Measurements from ENCODE around the gene ERCC2. TPM values are rescaled to one million over a fixed set of nuclear protein-coding genes. Genes with fewer than 3 reads are reported as not detected.

ERCC2 gene
- total and polyA plus RNA-seq, 4 donors = 3.3 to 8.7 (median 8.2) TPM

DNA sequence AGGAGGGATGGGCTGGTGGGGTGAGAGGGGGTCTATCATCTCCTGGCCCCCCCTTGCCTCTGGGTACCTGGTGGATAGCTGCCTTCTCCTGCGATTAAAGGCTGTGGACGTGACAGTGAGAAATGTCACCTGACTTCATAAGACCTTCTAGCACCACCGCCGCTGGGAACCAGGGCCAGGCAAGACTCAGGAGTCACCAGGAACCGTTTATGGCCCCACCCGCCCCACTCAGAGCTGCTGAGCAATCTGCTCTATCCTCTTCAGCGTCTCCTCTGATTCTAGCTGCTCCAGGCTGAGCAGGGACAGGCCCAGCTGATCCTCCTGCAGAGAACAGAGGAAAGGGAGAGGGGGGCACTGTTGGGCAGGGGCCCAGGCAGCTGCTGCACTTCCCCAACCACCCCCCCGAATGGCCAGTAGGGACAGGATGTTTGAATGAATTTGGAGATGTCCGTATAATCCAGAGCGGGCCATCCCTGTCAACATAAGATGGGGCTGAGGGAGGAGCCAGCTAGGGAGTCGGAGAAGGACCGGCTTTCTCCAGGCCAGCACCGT is 18.9 kb downstream of the ERCC2 start (continued):
- TF ChIP-seq CTCF (IDR thresholded peaks at IDR 0.05; ENCODE audit: low read depth, low read length, missing input control) = no peak
- no peak for TF ChIP-seq JUND (IDR thresholded peaks at IDR 0.05)

GRCh38 chr19:45350477-45351058 is 19.8 kb downstream of the ERCC2 start:
- H3K9me3 ChIP-seq (ENCODE audit: control insufficient read depth in 4 of 4, low read length in 3 of 4) = no peaks in the 10 kb centered on the region
- H3K36me3 ChIP-seq (ENCODE audit: control insufficient read depth in 4 of 4, insufficient read depth in 3 of 4, low read depth in 1 of 4, low read length in 3 of 4) = peaks cover 0 to 35% (median 5%) of the 10 kb centered on the region in 4 donors
- no peak for DNase-seq (ENCODE audit: low spot score)
- WGBS = 93% methylated on average over 17 of the region's 17 CpGs
- no peaks in the 10 kb centered on the region for H3K4me1 ChIP-seq (ENCODE audit: control insufficient read depth in 4 of 4, insufficient read depth in 4 of 4, low read length in 3 of 4)
- no peak for TF ChIP-seq NR2F2 (IDR thresholded peaks at IDR 0.05)
- TF ChIP-seq, protein P1, sequence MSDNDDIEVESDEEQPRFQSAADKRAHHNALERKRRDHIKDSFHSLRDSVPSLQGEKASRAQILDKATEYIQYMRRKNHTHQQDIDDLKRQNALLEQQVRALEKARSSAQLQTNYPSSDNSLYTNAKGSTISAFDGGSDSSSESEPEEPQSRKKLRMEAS (IDR thresholded peaks at IDR 0.05) = no peak
- no peak for TF ChIP-seq EGR1 (IDR thresholded peaks at IDR 0.05; ENCODE audit: low read depth in 2 of 2)
- TF ChIP-seq YY1 (IDR thresholded peaks at IDR 0.05) = no peak
- no peak for TF ChIP-seq ZBTB33 (IDR thresholded peaks at IDR 0.05)
- TF ChIP-seq RXRA (IDR thresholded peaks at IDR 0.05) = no peak
- TF ChIP-seq, protein P2, sequence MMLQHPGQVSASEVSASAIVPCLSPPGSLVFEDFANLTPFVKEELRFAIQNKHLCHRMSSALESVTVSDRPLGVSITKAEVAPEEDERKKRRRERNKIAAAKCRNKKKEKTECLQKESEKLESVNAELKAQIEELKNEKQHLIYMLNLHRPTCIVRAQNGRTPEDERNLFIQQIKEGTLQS (IDR thresholded peaks at IDR 0.05) = no peak
- no peak for TF ChIP-seq TAF1 (conservative IDR thresholded peaks at IDR 0.05)
- no peak for TF ChIP-seq RAD21 (IDR thresholded peaks at IDR 0.05)
- TF ChIP-seq SP1 (IDR thresholded peaks at IDR 0.05) = no peak
- no peak for TF ChIP-seq HNF4A (conservative IDR thresholded peaks at IDR 0.05)
- TF ChIP-seq HNF4G (IDR thresholded peaks at IDR 0.05) = no peak
- no peak for TF ChIP-seq GABPA (IDR thresholded peaks at IDR 0.05 in 1 of 2, conservative IDR thresholded peaks at IDR 0.05 in 1 of 2)
- no peak for TF ChIP-seq CTCF (IDR thresholded peaks at IDR 0.05; ENCODE audit: low read depth, low read length, missing input control)
- no peak for TF ChIP-seq FOXA1 (IDR thresholded peaks at IDR 0.05)
- no peak overlapping the region for H3K4me3 ChIP-seq (ENCODE audit: low read depth in 1 of 3, low read length in 3 of 3)
- H3K27me3 ChIP-seq (ENCODE audit: control insufficient read depth in 4 of 4, insufficient read depth in 4 of 4, low read length in 3 of 4) = no peaks in the 10 kb centered on the region
- H3K9ac ChIP-seq (ENCODE audit: low read depth in 1 of 2, low read length in 2 of 2) = no peak overlapping the region
- H3K27ac ChIP-seq (ENCODE audit: low read depth in 1 of 2, low read length in 2 of 2) = no peak overlapping the region

Data from liver (tissue), 9 donors.